Activated CD4-positive, alpha-beta memory T cell treated with anti-CD3 and anti-CD28 coated beads for 36 hours (primary cell): ENCODE results near the gene UBE2K. TPM values are rescaled to one million over a fixed set of nuclear protein-coding genes. Genes with fewer than 3 reads are reported as not detected.
"Not testable (repeated sequence)": the region's sequence is repeated elsewhere in the genome, so short reads cannot be mapped to it uniquely, and the experiment has no call there.

Experiments
- CTCF ChIA-PET: fragments of 350-600 bp; sonication (Branson Sonifier 250); formaldehyde crosslinking; loops from one replicate; lab custom pipeline; 2021; ENCODE audit warnings: antibody characterized with exemption, inconsistent platforms; lab: Charles Lee
- POLR2A ChIA-PET: fragments of 350-600 bp; sonication (Branson Sonifier 250); formaldehyde crosslinking; loops from one replicate; lab custom pipeline; 2021; ENCODE audit warnings: antibody characterized with exemption; lab: Charles Lee
- DNase-seq: peaks from one replicate; pipeline ENCODE4 v3.0.0-alpha.2; 2020
- H3K27ac Mint-ChIP-seq: one replicate; pipeline ENCODE4 v1.8.0; 2021; ENCODE audit warnings: mixed read lengths
- H3K27me3 Mint-ChIP-seq: one replicate; pipeline ENCODE4 v1.8.0; 2021; ENCODE audit warnings: mixed read lengths
- H3K36me3 Mint-ChIP-seq: one replicate; pipeline ENCODE4 v1.8.0; 2021; ENCODE audit warnings: mixed read lengths
- H3K4me1 Mint-ChIP-seq: one replicate; pipeline ENCODE4 v1.8.0; 2021; ENCODE audit warnings: low read depth, mixed read lengths
- H3K4me3 Mint-ChIP-seq: one replicate; pipeline ENCODE4 v1.8.0; 2021; ENCODE audit warnings: mild to moderate bottlenecking, mixed read lengths
- H3K9me3 Mint-ChIP-seq: one replicate; pipeline ENCODE4 v1.8.0; 2021; ENCODE audit warnings: mixed read lengths
- intact Hi-C: fragments of 100-400 bp; cut with micrococcal nuclease; formaldehyde crosslinking; loops from one replicate; pipeline ENCODE4 v1.15.1; 2023
- total RNA-seq, 2 experiments: library from RNA; stranded (reverse); gene quantifications; one replicate each; pipeline ENCODE4 v1.2.3, GENCODE V29; 2021

Gene UBE2K
- total RNA-seq, 2 experiments from 2014 or later: 81.4 to 83.5 TPM

DNA sequence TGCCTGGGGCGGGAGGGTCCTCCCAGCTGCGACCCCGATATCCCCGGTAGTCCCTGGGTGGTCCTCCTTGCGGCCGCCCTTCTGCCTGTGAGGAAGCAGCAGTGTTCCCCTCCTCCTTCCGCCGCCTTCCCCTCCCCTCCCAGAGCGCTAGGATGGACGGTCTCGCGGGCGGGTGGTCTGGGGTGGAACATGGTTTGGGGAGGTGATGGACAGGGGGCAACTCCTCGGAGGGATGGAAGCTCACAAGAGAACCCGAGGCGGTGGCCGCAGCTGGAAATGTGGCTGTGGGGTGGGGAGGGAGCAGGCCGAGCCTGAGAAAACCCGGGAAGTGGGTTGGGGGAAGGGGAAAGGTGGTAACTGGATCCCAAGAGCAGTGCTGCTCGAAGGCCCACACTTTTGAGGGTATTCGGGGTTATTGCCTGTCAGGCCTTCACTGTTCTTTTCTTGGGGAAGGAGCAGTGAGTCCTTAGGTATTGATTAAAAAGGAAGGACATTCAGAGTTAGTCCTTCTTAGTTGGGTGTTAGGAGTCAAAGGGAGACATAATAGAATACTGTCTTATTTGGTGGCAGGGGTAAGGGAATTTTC lies 581 bp downstream of the UBE2K start:
- peak overlapping the region; percentile 96 for H3K27ac Mint-ChIP-seq
- H3K36me3 Mint-ChIP-seq: peaks cover 7% of the 10 kb centered on the region
- peak overlapping the region; percentile 96 for H3K4me3 Mint-ChIP-seq
- H3K9me3 Mint-ChIP-seq: no peaks in the 10 kb centered on the region
- peaks cover 37% of the 10 kb centered on the region for H3K4me1 Mint-ChIP-seq
- H3K27me3 Mint-ChIP-seq: no peaks in the 10 kb centered on the region
- CTCF ChIA-PET: interaction anchor here (0.6 to 1.1 kb wide), 6 partner anchors 229 to 586 kb away, joined by 3 to 5 read pairs (median 4); partner anchors contain the start of gene PDS5A
- no peak for DNase-seq
- POLR2A ChIA-PET: interaction anchor here (0.7 to 2.1 kb wide), 7 partner anchors 95 to 358 kb away, joined by 3 to 12 read pairs (median 3); partner anchors contain the start of genes LIAS, RPL9 and UGDH
- intact Hi-C loops: loop anchor here (1.0 to 10.0 kb wide), 10 partner anchors 8 to 1144 kb away; partner anchors contain the start of genes LIAS, RHOH, RPL9 and SMIM14

DNA sequence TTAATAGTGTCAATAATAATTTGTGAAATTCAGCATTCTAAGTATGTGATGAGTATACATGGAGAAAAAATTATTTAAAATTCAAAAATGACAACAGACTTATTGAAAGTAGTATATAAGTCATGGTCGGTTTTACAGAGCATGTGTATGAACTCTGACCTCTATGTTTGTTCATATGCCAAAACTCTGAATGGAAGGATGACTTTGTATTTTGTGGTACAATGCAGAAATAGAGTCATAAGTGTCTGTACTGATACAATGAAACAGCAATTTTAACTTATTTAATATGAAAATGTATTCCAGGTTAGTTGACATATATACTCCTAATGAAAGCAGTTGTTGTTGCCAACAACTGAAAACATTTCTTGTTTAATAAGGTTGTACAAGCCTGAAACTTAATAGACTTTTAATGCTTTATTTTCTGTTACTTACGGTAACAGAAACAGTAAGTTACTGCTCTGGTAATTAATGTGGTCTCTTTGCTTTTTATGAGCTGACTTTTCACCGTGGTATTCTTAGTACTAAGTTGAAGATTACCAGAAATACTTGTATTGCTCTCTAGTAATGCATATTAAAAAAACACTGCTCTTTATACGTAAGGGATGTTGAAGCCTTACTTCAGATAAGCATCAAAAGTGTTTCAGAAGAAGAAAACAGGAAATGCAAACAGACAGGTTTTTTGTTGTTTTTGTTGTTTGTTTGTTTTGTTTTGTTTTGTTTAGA lies 1.9 kb downstream of the UBE2K start:
- Mint-ChIP-seq H3K4me3 (peak overlapping the region; percentile 96), H3K36me3 (peaks cover 7% of the 10 kb centered on the region), H3K27ac (peak overlapping the region; percentile 96), H3K4me1 (peaks cover 37% of the 10 kb centered on the region), H3K9me3 (no peaks in the 10 kb centered on the region), H3K27me3 (no peaks in the 10 kb centered on the region)
- intact Hi-C loops: loop anchor here (1.0 to 10.0 kb wide), 8 partner anchors 61 to 1142 kb away; partner anchors contain the start of genes LIAS, RHOH, RPL9 and SMIM14
- CTCF ChIA-PET: interaction anchor here (0.5 to 1.1 kb wide), 3 partner anchors 187 to 279 kb away, joined by 4 read pairs; partner anchors contain the start of gene PDS5A
- POLR2A ChIA-PET: interaction anchor here (2.1 kb wide), 1 partner anchor 241 kb away, joined by 7 read pairs; the partner anchor contains the start of genes LIAS and RPL9
- no peak for DNase-seq

DNA sequence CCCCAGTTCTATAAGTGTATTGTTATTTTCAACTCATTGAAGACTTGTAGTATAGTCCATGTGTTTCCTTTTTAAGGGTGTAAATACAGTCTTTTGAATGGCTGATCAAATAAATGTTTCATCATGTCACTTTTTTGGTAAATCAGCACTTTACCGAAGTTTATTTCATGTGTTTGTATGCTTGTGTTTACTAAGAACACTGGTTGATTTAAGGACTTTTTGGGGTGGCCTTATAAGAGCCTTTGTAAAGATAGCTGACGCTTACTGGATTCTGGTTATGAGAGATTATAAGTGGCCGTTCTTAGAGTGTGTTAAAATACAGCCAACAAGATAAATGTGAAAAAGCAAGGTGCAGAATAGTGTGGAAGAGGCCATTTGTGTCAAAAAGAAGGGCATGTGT lies 2.6 kb downstream of the UBE2K start:
- Mint-ChIP-seq H3K9me3 (no peaks in the 10 kb centered on the region), H3K27ac (peak overlapping the region; percentile 0), H3K27me3 (no peaks in the 10 kb centered on the region), H3K4me1 (peaks cover 39% of the 10 kb centered on the region), H3K36me3 (peaks cover 7% of the 10 kb centered on the region), H3K4me3 (peak overlapping the region; percentile 96)
- no peak for DNase-seq
- ChIA-PET CTCF (interaction anchor here (0.7 kb wide), 1 partner anchor 278 kb away, joined by 4 read pairs; no protein-coding TSS in a partner anchor), POLR2A (no interaction called here)
- intact Hi-C loops: no loop called here

DNA sequence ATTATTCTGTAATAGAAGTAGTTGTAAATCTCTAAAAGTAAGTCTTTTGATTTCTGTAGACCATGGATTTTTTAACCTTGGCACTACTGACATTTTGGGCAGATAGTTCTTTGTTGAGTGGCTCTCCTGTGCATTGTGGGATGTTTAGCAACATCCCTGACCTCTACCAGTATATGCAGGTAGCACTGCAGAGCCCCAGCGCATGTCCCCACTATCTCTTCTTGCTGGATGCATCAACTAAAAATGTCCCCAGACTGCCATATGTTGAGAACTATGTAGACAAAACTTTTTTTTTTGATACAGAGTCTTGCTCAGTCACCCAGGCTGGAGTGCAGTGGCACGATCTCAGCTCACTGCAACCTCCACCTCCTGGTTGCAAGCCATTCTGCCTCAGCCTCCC lies 4.8 kb downstream of the UBE2K start:
- H3K4me3 Mint-ChIP-seq: no peak overlapping the region
- CTCF ChIA-PET: interaction anchor here (1.1 kb wide), 1 partner anchor 179 kb away, joined by 3 read pairs; no protein-coding TSS in a partner anchor
- H3K27ac Mint-ChIP-seq: no peak overlapping the region
- H3K9me3 Mint-ChIP-seq: no peaks in the 10 kb centered on the region
- intact Hi-C loops: no loop called here
- H3K4me1 Mint-ChIP-seq: peaks cover 39% of the 10 kb centered on the region
- peaks cover 9% of the 10 kb centered on the region for H3K36me3 Mint-ChIP-seq
- POLR2A ChIA-PET: no interaction called here
- no peaks in the 10 kb centered on the region for H3K27me3 Mint-ChIP-seq
- DNase-seq: no peak

DNA sequence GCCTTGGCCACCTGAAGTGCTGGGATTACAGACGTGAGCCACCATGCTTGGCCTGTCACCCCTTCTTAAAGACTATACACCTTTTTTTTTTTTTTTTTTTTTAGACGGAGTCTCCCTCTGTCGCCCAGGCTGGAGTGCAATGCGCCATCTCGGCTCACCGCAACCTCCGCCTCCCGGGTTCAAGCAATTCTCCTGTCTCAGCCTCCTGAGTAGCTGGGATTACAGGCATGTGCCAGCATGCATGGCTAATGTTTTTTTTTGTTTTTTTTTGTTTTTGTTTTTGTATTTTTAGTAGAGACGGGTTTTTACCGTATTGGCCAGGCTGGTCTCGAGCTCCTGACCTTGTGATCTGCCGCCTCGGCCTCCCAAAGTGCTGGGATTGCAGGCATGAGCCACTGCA lies 6.9 kb downstream of the UBE2K start:
- H3K4me1 Mint-ChIP-seq: peaks cover 50% of the 10 kb centered on the region
- H3K36me3 Mint-ChIP-seq, POLR2A ChIA-PET, H3K27me3 Mint-ChIP-seq, H3K27ac Mint-ChIP-seq, intact Hi-C loops, H3K4me3 Mint-ChIP-seq, DNase-seq, H3K9me3 Mint-ChIP-seq: not testable (repeated sequence)
- CTCF ChIA-PET: interaction anchor here (1.1 kb wide), 1 partner anchor 27 kb away, joined by 4 read pairs; no protein-coding TSS in a partner anchor

DNA sequence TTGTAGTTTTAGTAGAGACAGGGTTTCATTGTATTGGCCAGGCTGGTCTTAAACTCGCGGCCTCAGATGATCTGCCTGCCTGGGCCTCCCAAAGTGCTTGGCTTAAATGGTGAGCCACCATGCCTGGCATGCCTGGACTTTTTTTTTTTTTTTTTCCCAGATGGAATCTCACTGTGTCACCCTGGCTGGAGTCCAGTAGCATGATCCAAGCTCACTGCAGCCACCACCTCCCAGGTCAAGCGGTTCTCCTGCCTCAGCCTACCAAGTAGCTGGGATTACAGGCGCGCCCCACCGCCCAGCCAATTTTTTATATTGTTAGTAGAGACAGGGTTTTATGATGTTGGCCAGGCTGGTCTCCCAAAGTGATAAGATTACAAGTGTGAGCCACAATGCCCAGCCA lies 8.4 kb downstream of the UBE2K start:
- no peak overlapping the region for H3K4me3 Mint-ChIP-seq
- intact Hi-C loops: loop anchor here (1.0 kb wide), 1 partner anchor 8 kb away; the partner anchor contains the start of gene UBE2K
- H3K36me3 Mint-ChIP-seq: peaks cover 4% of the 10 kb centered on the region
- CTCF ChIA-PET: no interaction called here
- no peaks in the 10 kb centered on the region for H3K9me3 Mint-ChIP-seq
- POLR2A ChIA-PET: no interaction called here
- no peak overlapping the region for H3K27ac Mint-ChIP-seq
- no peaks in the 10 kb centered on the region for H3K27me3 Mint-ChIP-seq
- peaks cover 47% of the 10 kb centered on the region for H3K4me1 Mint-ChIP-seq
- no peak for DNase-seq

DNA sequence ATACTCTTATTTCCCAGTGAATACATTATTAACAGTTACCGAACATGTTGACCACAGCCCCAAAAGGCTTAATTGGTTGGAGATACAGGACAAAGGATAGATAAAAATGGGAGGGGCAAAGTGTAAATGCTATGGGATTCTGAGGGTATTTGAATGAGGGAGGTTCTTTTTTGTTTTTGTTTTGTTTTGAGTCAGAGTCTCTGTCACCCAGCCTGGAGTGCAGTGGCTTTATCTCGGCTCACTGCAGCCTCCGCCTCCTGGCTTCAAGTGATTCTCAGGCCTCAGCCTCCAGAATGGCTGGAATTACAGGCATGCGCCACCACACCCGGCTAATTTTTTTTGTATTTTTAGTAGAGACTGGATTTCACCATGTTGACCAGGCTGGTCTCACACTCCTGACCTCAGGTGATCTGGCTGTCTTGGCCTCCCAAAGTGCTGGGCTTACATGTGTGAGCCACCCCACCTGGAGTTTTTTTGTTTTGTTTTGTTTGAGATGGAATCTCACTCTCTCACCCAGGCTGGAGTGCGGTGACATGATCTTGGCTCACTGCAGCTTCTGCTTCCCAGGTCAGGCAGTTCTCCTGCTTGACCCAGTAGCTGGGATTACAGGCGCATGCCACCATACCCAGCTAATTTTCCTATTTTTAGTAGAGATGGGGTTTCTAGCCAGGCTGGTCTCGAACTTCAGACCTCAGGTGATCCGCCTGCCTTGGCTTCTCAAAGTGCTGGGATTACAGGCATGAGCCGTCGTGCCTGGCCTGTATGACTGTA lies 9.0 kb downstream of the UBE2K start:
- peaks cover 4% of the 10 kb centered on the region for H3K36me3 Mint-ChIP-seq
- no peaks in the 10 kb centered on the region for H3K9me3 Mint-ChIP-seq
- ChIA-PET POLR2A (no interaction called here), CTCF (no interaction called here)
- no peaks in the 10 kb centered on the region for H3K27me3 Mint-ChIP-seq
- intact Hi-C loops: loop anchor here (1.0 kb wide), 1 partner anchor 9 kb away; the partner anchor contains the start of gene UBE2K
- H3K4me3 Mint-ChIP-seq: no peak overlapping the region
- no peak overlapping the region for H3K27ac Mint-ChIP-seq
- DNase-seq: peak; percentile 41
- peaks cover 52% of the 10 kb centered on the region for H3K4me1 Mint-ChIP-seq

DNA sequence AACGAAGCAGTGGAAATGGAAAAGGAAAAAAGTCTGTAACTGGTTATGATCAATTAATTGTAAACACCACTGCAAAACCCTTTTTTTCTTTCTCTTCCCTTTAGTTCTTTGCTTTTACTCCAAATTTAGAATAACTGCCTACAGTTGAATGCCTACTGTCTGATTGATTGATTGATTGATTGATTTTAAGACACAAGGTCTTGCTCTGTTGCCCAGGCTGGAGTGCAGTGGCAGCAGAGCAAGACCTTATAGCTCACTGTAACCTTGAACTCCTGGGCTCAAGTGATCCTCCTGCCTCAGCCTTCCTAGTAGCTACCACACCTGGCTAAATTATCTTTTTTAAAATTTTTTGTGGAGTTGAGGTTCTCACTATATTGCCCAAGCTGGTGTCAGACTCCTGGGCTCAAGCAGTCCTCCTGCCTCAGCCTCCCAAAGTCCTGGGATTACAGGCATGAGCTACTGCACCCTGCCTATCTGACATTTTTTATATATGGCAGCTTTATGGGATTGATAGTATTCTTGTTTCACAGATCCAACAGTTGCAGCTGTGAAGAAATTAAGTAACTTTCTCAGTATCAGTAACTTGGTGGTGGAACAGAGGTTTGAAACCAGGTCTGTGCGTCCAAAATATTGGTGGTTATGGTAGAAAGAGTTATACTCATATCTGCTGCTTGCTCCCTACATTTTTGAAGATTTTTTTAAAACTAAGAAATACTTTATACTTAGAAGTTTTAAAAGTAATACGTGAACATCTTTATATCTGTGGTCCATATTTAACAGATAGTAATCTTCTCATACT lies 12.4 kb downstream of the UBE2K start:
- Mint-ChIP-seq H3K9me3 (no peaks in the 10 kb centered on the region), H3K4me1 (peaks cover 58% of the 10 kb centered on the region), H3K27ac (no peak overlapping the region), H3K4me3 (no peak overlapping the region), H3K27me3 (no peaks in the 10 kb centered on the region), H3K36me3 (peaks cover 7% of the 10 kb centered on the region)
- ChIA-PET CTCF (interaction anchor here (0.7 kb wide), 2 partner anchors 236 to 265 kb away, joined by 3 to 4 read pairs; no protein-coding TSS in a partner anchor), POLR2A (no interaction called here)
- no peak for DNase-seq
- intact Hi-C loops: no loop called here

DNA sequence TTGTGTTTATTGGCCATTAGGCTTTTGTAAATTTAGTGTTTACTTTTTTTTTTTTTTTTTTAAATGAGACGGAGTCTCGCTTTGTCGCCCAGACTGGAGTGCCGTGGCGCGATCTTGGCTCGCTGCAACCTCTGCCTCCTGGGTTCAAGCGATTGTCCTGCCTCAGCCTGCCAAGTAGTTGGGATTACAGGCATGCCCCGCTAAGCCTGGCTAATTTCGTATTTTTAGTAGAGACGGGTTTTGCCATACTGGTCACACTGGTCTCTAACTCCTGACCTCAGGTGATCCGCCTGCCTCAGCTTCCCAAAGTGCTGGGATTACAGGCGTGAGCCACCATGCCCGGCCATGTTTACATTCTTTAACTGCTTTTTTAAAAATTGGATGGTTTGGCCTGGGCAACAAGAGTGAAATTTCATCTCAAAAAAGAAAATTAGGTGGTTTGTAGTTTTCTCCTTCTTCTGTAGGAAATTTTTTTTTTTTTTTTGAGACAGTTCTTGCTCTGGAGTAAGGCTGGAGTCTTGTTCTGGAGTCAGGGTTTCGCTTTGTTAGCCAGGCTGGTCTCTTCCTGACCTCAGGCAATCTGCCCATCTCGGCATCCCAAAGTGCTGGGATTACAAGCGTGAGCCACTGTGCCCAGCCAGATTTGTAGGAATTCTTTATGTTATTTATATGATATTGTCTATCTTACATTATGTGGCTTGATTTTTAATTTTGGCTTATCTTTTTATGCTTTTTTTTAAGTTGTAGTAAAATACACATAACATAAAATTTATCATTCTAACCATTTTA lies 15.1 kb downstream of the UBE2K start:
- CTCF ChIA-PET: no interaction called here
- Mint-ChIP-seq H3K36me3 (peaks cover 12% of the 10 kb centered on the region), H3K27me3 (no peaks in the 10 kb centered on the region), H3K27ac (no peak overlapping the region), H3K9me3 (no peaks in the 10 kb centered on the region), H3K4me3 (no peak overlapping the region), H3K4me1 (peaks cover 59% of the 10 kb centered on the region)
- POLR2A ChIA-PET: no interaction called here
- no peak for DNase-seq
- intact Hi-C loops: no loop called here

DNA sequence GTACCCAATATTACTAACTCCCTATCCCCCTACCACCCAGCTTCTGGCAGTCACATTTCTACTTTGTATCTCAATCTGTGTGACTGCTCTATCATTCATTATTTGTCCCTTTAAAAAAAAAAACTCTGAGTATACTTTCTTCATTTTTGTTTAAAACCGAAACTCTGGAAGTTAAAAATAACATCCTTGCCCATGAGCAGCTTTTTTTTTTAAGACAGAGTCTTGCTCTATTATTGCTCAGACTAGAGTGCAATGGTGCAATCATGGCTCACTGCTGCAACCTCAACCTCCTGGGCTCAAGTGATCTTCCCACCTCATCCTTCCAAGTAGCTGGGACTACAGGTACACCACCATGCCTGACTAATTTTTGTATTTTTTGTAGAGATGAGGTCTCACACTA lies 15.8 kb downstream of the UBE2K start:
- H3K4me3 Mint-ChIP-seq: no peak overlapping the region
- no peaks in the 10 kb centered on the region for H3K27me3 Mint-ChIP-seq
- POLR2A ChIA-PET: interaction anchor here (0.7 kb wide), 1 partner anchor 129 kb away, joined by 3 read pairs; no protein-coding TSS in a partner anchor
- H3K4me1 Mint-ChIP-seq: peaks cover 55% of the 10 kb centered on the region
- no peak overlapping the region for H3K27ac Mint-ChIP-seq
- CTCF ChIA-PET: no interaction called here
- H3K9me3 Mint-ChIP-seq: no peaks in the 10 kb centered on the region
- H3K36me3 Mint-ChIP-seq: peaks cover 12% of the 10 kb centered on the region
- no peak for DNase-seq
- intact Hi-C loops: no loop called here
